Activated CD4-positive, alpha-beta T cell treated with anti-CD3 and anti-CD28 coated beads, Interleukin-2, amount 10 ng/mL, durations not matched to agents 24 days and 14 days (primary cell): ENCODE measurements around the gene SLC48A1. TPM values are rescaled to one million over a fixed set of nuclear protein-coding genes. Genes with fewer than 3 reads are reported as not detected.
A peak's percentile ranks its signal among the peaks of the same experiment; 100 is the strongest.
"Not testable (repeated sequence)": the region's sequence is repeated elsewhere in the genome, so short reads cannot be mapped to it uniquely, and the experiment has no call there.

ENCODE experiments used
- DNase-seq: peaks from one replicate; pipeline ENCODE4 v3.0.0; 2022
- H3K27ac Mint-ChIP-seq: one replicate; pipeline ENCODE4 v1.8.0; 2022; ENCODE audit warnings: mild to moderate bottlenecking, mixed read lengths
- H3K27me3 Mint-ChIP-seq: one replicate; pipeline ENCODE4 v1.8.0; 2022; ENCODE audit warnings: mixed read lengths
- H3K36me3 Mint-ChIP-seq: one replicate; pipeline ENCODE4 v1.8.0; 2022; ENCODE audit warnings: low read depth, mild to moderate bottlenecking, mixed read lengths
- H3K4me1 Mint-ChIP-seq: one replicate; pipeline ENCODE4 v1.8.0; 2021; ENCODE audit warnings: mixed read lengths
- H3K4me3 Mint-ChIP-seq: one replicate; pipeline ENCODE4 v1.8.0; 2022; ENCODE audit warnings: mild to moderate bottlenecking, moderate library complexity, mixed read lengths
- H3K9me3 Mint-ChIP-seq: one replicate; pipeline ENCODE4 v1.8.0; 2021; ENCODE audit warnings: mixed read lengths
- intact Hi-C: fragments of 100-400 bp; cut with micrococcal nuclease; formaldehyde crosslinking; loops from one replicate; pipeline ENCODE4 v1.15.1; 2023
- total RNA-seq: library from RNA; stranded (reverse); gene quantifications from 2 replicates; pipeline ENCODE4 v1.2.3, GENCODE V29; 2022

Gene SLC48A1
- total RNA-seq, 1 donor from 2014 or later = 12.3 TPM

GRCh38 chr12:47814539-47815170, 41.6 kb downstream of the SLC48A1 start:
- intact Hi-C loops = loop anchor here (5.0 to 10.0 kb wide), 4 partner anchors 420 to 1600 kb away; no protein-coding TSS in a partner anchor
- Mint-ChIP-seq H3K27me3 (no peaks in the 10 kb centered on the region), H3K27ac (peak overlapping the region; percentile 99), H3K9me3 (no peaks in the 10 kb centered on the region), H3K36me3 (peaks cover 81% of the 10 kb centered on the region), H3K4me3 (peak overlapping the region; percentile 88), H3K4me1 (peaks cover 70% of the 10 kb centered on the region)
- peak; percentile 74 for DNase-seq

- Mint-ChIP-seq H3K27ac (peak overlapping the region; percentile 99), H3K36me3 (peaks cover 79% of the 10 kb centered on the region), H3K4me3 (peak overlapping the region; percentile 88), H3K4me1 (peaks cover 66% of the 10 kb centered on the region)
- DNase-seq = peak; percentile 61
- not testable (repeated sequence) for H3K27me3 Mint-ChIP-seq, H3K9me3 Mint-ChIP-seq
- intact Hi-C loops = loop anchor here (10.0 kb wide), 2 partner anchors 421 to 1601 kb away; no protein-coding TSS in a partner anchor
Measured at GRCh38 chr12:47815447-47815846, 42.4 kb downstream of the SLC48A1 start.

- no peaks in the 10 kb centered on the region for H3K27me3 Mint-ChIP-seq
- peak overlapping the region; percentile 88 for H3K4me3 Mint-ChIP-seq
- intact Hi-C loops = loop anchor here (10.0 kb wide), 2 partner anchors 422 to 1602 kb away; no protein-coding TSS in a partner anchor
- peak; percentile 63 for DNase-seq
- peaks cover 64% of the 10 kb centered on the region for H3K4me1 Mint-ChIP-seq
- no peaks in the 10 kb centered on the region for H3K9me3 Mint-ChIP-seq
- H3K27ac Mint-ChIP-seq = peak overlapping the region; percentile 99
- peaks cover 69% of the 10 kb centered on the region for H3K36me3 Mint-ChIP-seq
Measured at GRCh38 chr12:47816403-47817271, 43.6 kb downstream of the SLC48A1 start.

GRCh38 chr12:47817272-47818006, 44.4 kb downstream of the SLC48A1 start:
- peak overlapping the region; percentile 88 for H3K4me3 Mint-ChIP-seq
- H3K9me3 Mint-ChIP-seq = peaks cover 4% of the 10 kb centered on the region
- H3K27me3 Mint-ChIP-seq = no peaks in the 10 kb centered on the region
- intact Hi-C loops = loop anchor here (1.0 to 10.0 kb wide), 3 partner anchors 9 to 1603 kb away; no protein-coding TSS in a partner anchor
- peak overlapping the region; percentile 99 for H3K27ac Mint-ChIP-seq
- H3K36me3 Mint-ChIP-seq = peaks cover 63% of the 10 kb centered on the region
- H3K4me1 Mint-ChIP-seq = peaks cover 66% of the 10 kb centered on the region
- DNase-seq = peak; percentile 79

- Mint-ChIP-seq H3K27ac (peak overlapping the region; percentile 99), H3K36me3 (peaks cover 59% of the 10 kb centered on the region), H3K9me3 (peaks cover 4% of the 10 kb centered on the region), H3K27me3 (no peaks in the 10 kb centered on the region), H3K4me3 (peak overlapping the region; percentile 88), H3K4me1 (peaks cover 64% of the 10 kb centered on the region)
- intact Hi-C loops = loop anchor here (1.0 to 10.0 kb wide), 3 partner anchors 10 to 1603 kb away; no protein-coding TSS in a partner anchor
- no peak for DNase-seq
Measured at GRCh38 chr12:47818007-47818376, 45.0 kb downstream of the SLC48A1 start.

- Mint-ChIP-seq H3K36me3 (peaks cover 53% of the 10 kb centered on the region), H3K4me1 (peaks cover 63% of the 10 kb centered on the region)
- intact Hi-C loops = loop anchor here (1.0 to 10.0 kb wide), 4 partner anchors 10 to 1604 kb away; no protein-coding TSS in a partner anchor
Measured at GRCh38 chr12:47818467-47819137, 45.6 kb downstream of the SLC48A1 start.

GRCh38 chr12:47819138-47819895, 46.3 kb downstream of the SLC48A1 start:
- peak; percentile 88 for DNase-seq
- no peaks in the 10 kb centered on the region for H3K27me3 Mint-ChIP-seq

More at GRCh38 chr12:47818467-47819137, 45.6 kb downstream of the SLC48A1 start:
- DNase-seq = peak; percentile 83
- Mint-ChIP-seq H3K9me3 (peaks cover 4% of the 10 kb centered on the region), H3K4me3 (peak overlapping the region; percentile 88), H3K27me3 (no peaks in the 10 kb centered on the region), H3K27ac (peak overlapping the region; percentile 99)

GRCh38 chr12:47819896-47820630, 47.0 kb downstream of the SLC48A1 start, which contains the start of gene HDAC7:
TSS of gene HDAC7 (minus strand) at chr12:47819903. CDS start at chr12:47819785, 118 bp downstream.
- Mint-ChIP-seq H3K4me1 (peaks cover 64% of the 10 kb centered on the region), H3K27ac (peak within 1 kb of the TSS; percentile 99), H3K4me3 (peak within 1 kb of the TSS; percentile 88), H3K36me3 (peaks cover 39% of the 10 kb centered on the region), H3K27me3 (no peaks in the 10 kb centered on the region), H3K9me3 (peaks cover 4% of the 10 kb centered on the region)
- peak; percentile 89 for DNase-seq
- intact Hi-C loops = loop anchor here (1.0 to 10.0 kb wide), 3 partner anchors 12 to 1605 kb away; no protein-coding TSS in a partner anchor

More at GRCh38 chr12:47819138-47819895, 46.3 kb downstream of the SLC48A1 start:
- H3K9me3 Mint-ChIP-seq = peaks cover 4% of the 10 kb centered on the region
- H3K4me3 Mint-ChIP-seq = peak overlapping the region; percentile 88
- peaks cover 46% of the 10 kb centered on the region for H3K36me3 Mint-ChIP-seq
- intact Hi-C loops = loop anchor here (1.0 to 10.0 kb wide), 3 partner anchors 13 to 1605 kb away; no protein-coding TSS in a partner anchor
- peaks cover 64% of the 10 kb centered on the region for H3K4me1 Mint-ChIP-seq
- H3K27ac Mint-ChIP-seq = peak overlapping the region; percentile 99

GRCh38 chr12:47820631-47821345, 47.8 kb downstream of the SLC48A1 start:
- Mint-ChIP-seq H3K4me3 (peak overlapping the region; percentile 87), H3K4me1 (peaks cover 65% of the 10 kb centered on the region), H3K27ac (peak overlapping the region; percentile 93), H3K36me3 (peaks cover 32% of the 10 kb centered on the region), H3K27me3 (no peaks in the 10 kb centered on the region), H3K9me3 (peaks cover 4% of the 10 kb centered on the region)
- intact Hi-C loops = no loop called here
- no peak for DNase-seq

- intact Hi-C loops = no loop called here
- peak overlapping the region; percentile 93 for H3K27ac Mint-ChIP-seq
- H3K4me1 Mint-ChIP-seq = peaks cover 65% of the 10 kb centered on the region
- H3K36me3 Mint-ChIP-seq = peaks cover 27% of the 10 kb centered on the region
- peak overlapping the region; percentile 87 for H3K4me3 Mint-ChIP-seq
- no peak for DNase-seq
- H3K27me3 Mint-ChIP-seq = no peaks in the 10 kb centered on the region
- peaks cover 4% of the 10 kb centered on the region for H3K9me3 Mint-ChIP-seq
Measured at GRCh38 chr12:47821346-47821706, 48.3 kb downstream of the SLC48A1 start.

GRCh38 chr12:47822401-47822800, 49.4 kb downstream of the SLC48A1 start:
- H3K4me1 Mint-ChIP-seq = peaks cover 66% of the 10 kb centered on the region
- DNase-seq = no peak
- H3K27me3 Mint-ChIP-seq = no peaks in the 10 kb centered on the region
- H3K27ac Mint-ChIP-seq = peak overlapping the region; percentile 25
- H3K9me3 Mint-ChIP-seq = peaks cover 4% of the 10 kb centered on the region
- intact Hi-C loops = no loop called here
- H3K36me3 Mint-ChIP-seq = peaks cover 21% of the 10 kb centered on the region
- no peak overlapping the region for H3K4me3 Mint-ChIP-seq
